AG09309 (cell line): ENCODE results near the gene PHF12.

ENCODE experiments used
- DNase-seq: peaks from one replicate; pipeline ENCODE4 v3.0.0-alpha.2; 2010; ENCODE audit warnings: low read depth
- H3K4me3 ChIP-seq: 2 replicates; pipeline ENCODE4 v1.5.1; 2011; ENCODE audit warnings: mild to moderate bottlenecking, low read depth, low read length, moderate library complexity; ENCODE audit not compliant: control insufficient read depth
- CTCF ChIP-seq: IDR thresholded peaks from 2 replicates; pipeline ENCODE4 v1.5.1; 2011; ENCODE audit warnings: mild to moderate bottlenecking, low read depth, low read length, inconsistent platforms; ENCODE audit not compliant: insufficient read depth, control insufficient read depth; ENCODE audit errors: missing control alignments

The PHF12 gene

DNA sequence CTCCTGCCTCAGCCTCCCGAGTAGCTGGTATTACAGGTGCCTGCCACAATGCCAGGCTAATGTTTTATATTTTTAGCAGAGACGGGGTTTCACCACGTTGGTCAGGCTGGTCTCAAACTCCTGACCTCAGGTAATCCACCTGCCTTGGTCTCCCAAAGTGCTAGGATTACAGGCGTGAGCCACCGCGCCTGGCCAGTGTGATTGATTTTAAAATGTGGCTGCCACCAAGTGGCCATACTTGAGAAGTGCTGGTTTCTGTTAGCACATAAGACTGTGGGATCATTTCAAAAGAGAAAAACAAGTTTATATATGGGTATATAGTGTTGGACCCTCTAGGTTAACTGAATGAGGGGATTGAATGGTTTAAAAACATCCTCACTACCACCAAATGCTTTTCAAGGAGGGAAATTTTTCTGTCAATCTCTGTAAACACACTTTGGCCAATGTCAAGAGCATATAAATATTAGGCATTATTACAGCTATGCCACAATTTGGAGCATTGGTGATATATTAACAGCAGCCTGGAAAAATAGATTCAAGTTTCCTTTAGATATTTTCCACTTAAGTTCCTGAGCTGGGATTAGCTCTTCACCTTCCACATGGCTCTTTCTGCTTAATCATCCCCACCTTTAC lies 34.9 kb downstream of the PHF12 start:
- H3K4me3 ChIP-seq: no peak overlapping the region
- DNase-seq: no peak
- TF ChIP-seq CTCF: peak; percentile 50

DNA sequence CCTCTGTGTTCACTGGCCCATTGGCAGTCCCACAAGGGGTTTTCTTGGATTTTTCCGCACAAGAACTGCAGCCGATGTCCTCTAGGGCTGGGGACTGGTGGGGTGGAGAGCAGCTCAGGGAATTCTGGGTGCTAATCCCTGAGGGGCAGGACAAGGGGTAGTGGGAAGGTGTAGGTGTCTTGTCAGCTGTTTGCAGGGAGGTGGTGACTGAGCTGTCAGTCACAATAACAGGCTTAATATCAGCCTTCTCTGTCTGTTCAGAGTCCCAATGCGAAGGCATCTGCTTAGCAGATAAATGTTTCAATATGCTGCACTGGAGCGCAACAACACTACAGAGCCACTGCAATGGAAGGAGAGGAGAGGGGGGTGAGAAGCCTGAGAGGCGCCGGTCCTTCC lies 38.4 kb downstream of the PHF12 start:
- H3K4me3 ChIP-seq: no peak overlapping the region
- no peak for DNase-seq
- TF ChIP-seq CTCF: no peak

GRCh38 chr17:28912281-28912937 lies 38.9 kb downstream of the PHF12 start:
- TF ChIP-seq CTCF: peak; percentile 35
- H3K4me3 ChIP-seq: no peak overlapping the region
- DNase-seq: no peak

DNA sequence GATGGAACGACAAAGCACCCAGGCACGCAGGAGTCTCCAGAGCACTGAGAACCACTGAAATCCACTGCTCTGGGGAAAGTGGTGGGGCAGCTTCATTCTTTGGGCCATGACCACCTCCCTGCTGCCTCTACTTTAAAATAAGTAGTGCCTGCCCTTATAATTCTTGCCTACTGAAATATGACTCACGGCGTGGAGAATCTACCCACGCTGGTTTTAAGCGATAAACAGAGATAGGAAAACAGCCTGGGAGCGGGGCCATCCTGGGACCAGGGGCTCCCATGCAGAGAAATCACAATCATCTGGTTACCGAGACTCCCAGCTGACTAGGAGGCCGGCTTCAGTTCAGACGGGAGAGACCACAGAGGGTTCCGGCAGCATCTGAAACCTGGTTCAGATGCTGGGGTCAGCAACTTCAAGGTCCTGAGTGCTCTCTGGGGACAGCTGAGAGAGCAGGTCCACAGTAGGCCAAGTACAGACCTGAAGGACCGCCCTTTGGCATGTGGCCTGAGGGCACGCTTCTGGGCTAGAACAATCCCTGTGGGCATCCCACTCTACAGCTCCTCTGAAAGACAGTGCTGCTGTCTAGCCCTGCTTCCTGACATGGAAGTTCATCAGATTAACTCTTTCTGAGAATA lies 39.8 kb downstream of the PHF12 start:
- no peak overlapping the region for H3K4me3 ChIP-seq
- TF ChIP-seq CTCF: no peak
- DNase-seq: no peak

- no peak for TF ChIP-seq CTCF
These were observed 40.8 kb downstream of the PHF12 start for GRCh38 chr17:28910534-28910933.

DNA sequence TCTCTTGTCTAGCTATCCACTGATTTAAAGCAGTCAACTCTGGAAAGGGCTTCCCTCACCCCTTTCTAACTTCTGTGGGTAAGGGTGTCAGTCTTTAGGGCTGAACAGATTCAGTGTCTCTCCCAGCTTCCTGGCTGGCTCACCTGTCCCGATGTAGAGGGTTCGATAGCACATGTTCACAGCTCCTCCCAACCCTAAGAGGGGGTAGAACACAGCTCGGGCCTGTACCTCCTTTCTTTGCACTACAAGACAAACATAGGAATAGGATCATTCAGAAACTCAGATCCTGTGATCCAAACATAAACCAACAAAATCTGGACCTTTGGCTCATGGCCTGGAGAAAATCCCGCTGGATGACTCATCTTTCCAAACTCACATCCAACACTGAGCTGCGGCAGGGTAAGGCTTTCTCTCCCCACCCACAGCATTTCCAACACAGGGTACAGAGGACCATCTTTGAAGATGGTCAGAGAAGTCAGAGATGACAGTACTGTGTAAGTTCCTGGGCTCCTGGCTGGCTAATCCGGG lies 42.6 kb downstream of the PHF12 start:
- TF ChIP-seq CTCF: no peak
- no peak for DNase-seq
- no peak overlapping the region for H3K4me3 ChIP-seq

More at GRCh38 chr17:28910534-28910933, 40.8 kb downstream of the PHF12 start:
- no peak overlapping the region for H3K4me3 ChIP-seq
- no peak for DNase-seq
